HEK293T (cell line): Measurements from ENCODE around the gene HOXA6.

Experiments
- BHLHE40 ChIP-seq: fragments of 450-650 bp; IDR thresholded peaks from 2 replicates; pipeline ENCODE4 v1.6.1; 2016; ENCODE audit warnings: mild to moderate bottlenecking, moderate library complexity, borderline replicate concordance
- FOXK2 ChIP-seq: fragments of 450-650 bp; IDR thresholded peaks from 2 replicates; pipeline ENCODE4 v1.6.1; 2016; ENCODE audit warnings: mild to moderate bottlenecking
- FOXM1 ChIP-seq: fragments of 450-650 bp; IDR thresholded peaks from 2 replicates; pipeline ENCODE4 v1.6.1; 2017; ENCODE audit warnings: mild to moderate bottlenecking, borderline replicate concordance
- L3MBTL2 ChIP-seq: fragments of 450-650 bp; conservative IDR thresholded peaks from 2 replicates; pipeline ENCODE4 v1.6.1; 2016; ENCODE audit warnings: mild to moderate bottlenecking
- SP1 ChIP-seq: fragments of 450-650 bp; IDR thresholded peaks from 2 replicates; pipeline ENCODE4 v1.6.1; 2017
- SUZ12 ChIP-seq: fragments of 450-650 bp; IDR thresholded peaks from 2 replicates; pipeline ENCODE4 v1.6.1; 2016; ENCODE audit warnings: mild to moderate bottlenecking

GRCh38 chr7:27139334-27140125 is 8.0 kb downstream of the HOXA6 start:
- TF ChIP-seq FOXK2 (no peak), BHLHE40 (no peak), L3MBTL2 (no peak; the same call in 1 of the 2 replicates), SP1 (no peak), SUZ12 (no peak), FOXM1 (no peak)
